HT1080 (cell line): Measurements from ENCODE around the gene RBM15. TPM values are rescaled to one million over a fixed set of nuclear protein-coding genes. Genes with fewer than 3 reads are reported as not detected.

ENCODE experiments used
- DNase-seq: peaks from one replicate; pipeline ENCODE4 v3.0.0-alpha.2; 2015; ENCODE audit warnings: low read depth
- polyA plus RNA-seq, 2 experiments: library from polyadenylated mRNA; depleted of rRNA; stranded (reverse); fragments of >200 nt; gene quantifications; 2 replicates each; pipeline ENCODE4 v1.2.3, GENCODE V29; 2015
- total RNA-seq: library from RNA; depleted of rRNA; stranded (reverse); fragments of >200 nt; shearing (Covaris generic); gene quantifications from 2 replicates; pipeline ENCODE4 v1.2.3, GENCODE V29; 2014; rRNA removed

The RBM15 gene
- 31.8 and 33.6 TPM in 2 replicates for total RNA-seq
- polyA plus RNA-seq (2015; cell fraction: cytosol; rRNA removed): 8.6 and 11.2 TPM in 2 replicates
- polyA plus RNA-seq (2015; cell fraction: nucleus; rRNA removed): 25.2 TPM in 2 replicates

- DNase-seq: peak; percentile 100
Observed at GRCh38 chr1:110338886-110339406, at the start of gene RBM15. TSS of gene RBM15 (plus strand) at chr1:110339377. CDS start at chr1:110339406, 29 bp downstream.

- no peak for DNase-seq
Observed at GRCh38 chr1:110291241-110292030, 47.7 kb upstream of the RBM15 start.

- DNase-seq: peak; percentile 23
Observed at GRCh38 chr1:110292031-110292741, 47.0 kb upstream of the RBM15 start.

- DNase-seq: no peak
Observed at GRCh38 chr1:110293601-110294104, 45.5 kb upstream of the RBM15 start.

- DNase-seq: no peak
Observed at GRCh38 chr1:110294308-110294707, 44.9 kb upstream of the RBM15 start.

GRCh38 chr1:110298991-110299390, 40.2 kb upstream of the RBM15 start:
- DNase-seq: peak; percentile 13

- no peak for DNase-seq
Observed at GRCh38 chr1:110300412-110301085, 38.6 kb upstream of the RBM15 start.

GRCh38 chr1:110302836-110303235, 36.3 kb upstream of the RBM15 start:
- no peak for DNase-seq

GRCh38 chr1:110305900-110306420, 33.2 kb upstream of the RBM15 start:
- DNase-seq: no peak

GRCh38 chr1:110307239-110307974, 31.8 kb upstream of the RBM15 start:
- no peak for DNase-seq

GRCh38 chr1:110308247-110308646, 30.9 kb upstream of the RBM15 start:
- no peak for DNase-seq

GRCh38 chr1:110309139-110309538, 30.0 kb upstream of the RBM15 start:
- DNase-seq: peak; percentile 43

- peak; percentile 60 for DNase-seq
Observed at GRCh38 chr1:110309767-110310166, 29.4 kb upstream of the RBM15 start.

- DNase-seq: no peak
Observed at GRCh38 chr1:110310300-110310699, 28.9 kb upstream of the RBM15 start.

- peak; percentile 41 for DNase-seq
Observed at GRCh38 chr1:110312188-110313121, 26.7 kb upstream of the RBM15 start.

GRCh38 chr1:110316735-110317134, 22.4 kb upstream of the RBM15 start:
- no peak for DNase-seq

- no peak for DNase-seq
Observed at GRCh38 chr1:110318046-110318445, 21.1 kb upstream of the RBM15 start.

GRCh38 chr1:110319332-110320167, 19.6 kb upstream of the RBM15 start:
- no peak for DNase-seq
